ENCODE measurements around the gene PTPRD. TPM values are rescaled to one million over a fixed set of nuclear protein-coding genes. Genes with fewer than 3 reads are reported as not detected.

The PTPRD gene
- total RNA-seq, 1 experiment from 2014 or later = 32.5 TPM

DNA sequence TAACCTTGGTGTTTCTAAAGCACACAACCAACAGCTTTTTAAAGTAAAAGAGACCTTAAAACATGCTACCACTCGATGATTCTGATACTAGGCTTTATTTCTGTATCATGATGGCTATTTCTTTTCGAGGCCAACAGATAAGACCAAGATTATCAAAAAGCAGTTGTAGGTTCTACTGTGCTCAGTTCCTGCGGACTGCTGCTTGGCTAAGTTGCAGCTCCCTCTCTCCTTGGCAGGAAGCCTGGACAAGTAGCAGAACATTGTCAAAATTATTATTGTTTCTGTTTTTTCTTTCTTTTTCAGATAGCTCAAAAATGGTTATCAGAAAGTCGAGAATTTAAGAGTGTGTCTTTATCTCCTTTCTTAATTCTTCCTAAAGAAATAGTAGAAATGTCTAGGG is 607.6 kb downstream of the PTPRD start:
- H2BK120ac ChIP-seq (ENCODE audit: low read depth, low read length, poor library complexity, severe bottlenecking) = no peak overlapping the region
- H3K23me2 ChIP-seq (ENCODE audit: insufficient read length, low read depth, low read length, poor library complexity, severe bottlenecking) = no peaks in the 10 kb centered on the region
- WGBS (ENCODE audit: extremely low coverage, insufficient read length, low lambda C conversion rate) = no CpG with 5 or more reads among the region's 4 CpGs
- no peak overlapping the region for H2AFZ ChIP-seq (ENCODE audit: low read length)
- no peak overlapping the region for H2BK12ac ChIP-seq (ENCODE audit: insufficient read length, low read depth, low read length)
- no peak overlapping the region for H3K27ac ChIP-seq (ENCODE audit: insufficient read length, low read depth, low read length)
- Mint-ChIP-seq H3K27me3 (ENCODE audit: low read depth) (no peaks in the 10 kb centered on the region), H3K4me1 (peaks cover 32 to 37% of the 10 kb centered on the region in 2 experiments), H3K27ac (no peak overlapping the region), H3K9me3 (no peaks in the 10 kb centered on the region; a peak in 1 of 5 replicates), H3K36me3 (ENCODE audit: insufficient read depth in 1 of 3, low read depth in 3 of 3) (peaks cover 0 to 2% (median 0%) of the 10 kb centered on the region in 3 experiments; a peak in 2 of 7 replicates), H3K4me3 (no peak overlapping the region)
- no peak overlapping the region for H3K18ac ChIP-seq (ENCODE audit: insufficient read length, low read depth, low read length)
- H4K91ac ChIP-seq (ENCODE audit: insufficient read length, low read depth, low read length) = no peak overlapping the region
- DNase-seq = no peak
- H3K4me2 ChIP-seq (ENCODE audit: insufficient read depth, insufficient read length, low read length) = no peak overlapping the region
- no peak overlapping the region for H2BK15ac ChIP-seq (ENCODE audit: low read depth, low read length)
- H3K23ac ChIP-seq (ENCODE audit: insufficient read length, low read depth, low read length) = no peak overlapping the region
- H4K20me1 ChIP-seq (ENCODE audit: control insufficient read depth, insufficient read depth, insufficient read length) = no peaks in the 10 kb centered on the region
- no peaks in the 10 kb centered on the region for H3K79me1 ChIP-seq (ENCODE audit: insufficient read depth, low read depth, low read length, poor library complexity, severe bottlenecking)
- peaks cover 3% of the 10 kb centered on the region; the same call in 1 of the 2 replicates for H3K4me1 ChIP-seq (ENCODE audit: insufficient read depth, low read length)
- H3K9me3 ChIP-seq (ENCODE audit: control insufficient read depth, low read depth, low read length) = no peaks in the 10 kb centered on the region
- H4K8ac ChIP-seq (replicated peaks; ENCODE audit: insufficient read length, low read depth, low read length) = no peak overlapping the region
- no peak overlapping the region for H2AK5ac ChIP-seq (ENCODE audit: insufficient read length, low read length)
- no peaks in the 10 kb centered on the region for H3K79me2 ChIP-seq (ENCODE audit: insufficient read depth, low read length)
- no peaks in the 10 kb centered on the region for H3K27me3 ChIP-seq (ENCODE audit: insufficient read depth, low read length)
- H2BK5ac ChIP-seq (ENCODE audit: insufficient read length, low read length) = no peak overlapping the region
- no peak overlapping the region for H3T11ph ChIP-seq (ENCODE audit: low read length)
- H3K56ac ChIP-seq (ENCODE audit: insufficient read length, low read depth, low read length) = no peak overlapping the region
- TF ChIP-seq, protein P1, sequence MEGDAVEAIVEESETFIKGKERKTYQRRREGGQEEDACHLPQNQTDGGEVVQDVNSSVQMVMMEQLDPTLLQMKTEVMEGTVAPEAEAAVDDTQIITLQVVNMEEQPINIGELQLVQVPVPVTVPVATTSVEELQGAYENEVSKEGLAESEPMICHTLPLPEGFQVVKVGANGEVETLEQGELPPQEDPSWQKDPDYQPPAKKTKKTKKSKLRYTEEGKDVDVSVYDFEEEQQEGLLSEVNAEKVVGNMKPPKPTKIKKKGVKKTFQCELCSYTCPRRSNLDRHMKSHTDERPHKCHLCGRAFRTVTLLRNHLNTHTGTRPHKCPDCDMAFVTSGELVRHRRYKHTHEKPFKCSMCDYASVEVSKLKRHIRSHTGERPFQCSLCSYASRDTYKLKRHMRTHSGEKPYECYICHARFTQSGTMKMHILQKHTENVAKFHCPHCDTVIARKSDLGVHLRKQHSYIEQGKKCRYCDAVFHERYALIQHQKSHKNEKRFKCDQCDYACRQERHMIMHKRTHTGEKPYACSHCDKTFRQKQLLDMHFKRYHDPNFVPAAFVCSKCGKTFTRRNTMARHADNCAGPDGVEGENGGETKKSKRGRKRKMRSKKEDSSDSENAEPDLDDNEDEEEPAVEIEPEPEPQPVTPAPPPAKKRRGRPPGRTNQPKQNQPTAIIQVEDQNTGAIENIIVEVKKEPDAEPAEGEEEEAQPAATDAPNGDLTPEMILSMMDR (conservative IDR thresholded peaks at IDR 0.05) = no peak
- no peak overlapping the region for H3K4ac ChIP-seq (ENCODE audit: low read depth, low read length)
- H3K9ac ChIP-seq (ENCODE audit: extremely low read depth, insufficient read length, low read length) = no peak overlapping the region
- H3K14ac ChIP-seq (ENCODE audit: insufficient read depth, low read length) = no peak overlapping the region
- H4K5ac ChIP-seq (ENCODE audit: insufficient read length, low read depth, low read length) = no peak overlapping the region
- H2BK20ac ChIP-seq (ENCODE audit: low read depth, low read length, poor library complexity, severe bottlenecking) = no peak overlapping the region

Measured in H9 (cell line).